ENCODE results near the gene RPS6KA5. TPM values are rescaled to one million over a fixed set of nuclear protein-coding genes. Genes with fewer than 3 reads are reported as not detected.
"Not testable (repeated sequence)": the region's sequence is repeated elsewhere in the genome, so short reads cannot be mapped to it uniquely, and the experiment has no call there.

RPS6KA5 gene
- total and polyA plus RNA-seq, 10 donors, result 1.4 to 17.8 (median 8.5) TPM

DNA sequence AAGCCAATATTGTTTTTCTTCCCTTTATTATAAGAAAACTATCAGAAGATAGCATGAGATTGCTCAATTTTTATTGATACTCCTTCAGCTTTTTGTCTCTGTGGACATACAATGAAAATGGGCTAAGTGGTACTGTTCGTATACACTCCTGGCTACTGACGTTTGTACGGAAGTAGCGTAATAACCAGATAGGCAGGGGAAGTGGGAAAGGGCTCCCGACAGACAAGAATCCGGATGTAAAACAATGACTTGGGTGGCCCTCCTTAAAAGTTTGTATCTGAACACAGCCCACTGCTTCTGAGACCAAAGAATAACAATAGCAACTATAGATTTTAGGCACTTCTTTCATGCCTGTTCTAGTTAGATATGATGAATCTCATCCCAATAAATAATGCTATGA lies 99.6 kb downstream of the RPS6KA5 start:
- TF ChIP-seq, protein P1, sequence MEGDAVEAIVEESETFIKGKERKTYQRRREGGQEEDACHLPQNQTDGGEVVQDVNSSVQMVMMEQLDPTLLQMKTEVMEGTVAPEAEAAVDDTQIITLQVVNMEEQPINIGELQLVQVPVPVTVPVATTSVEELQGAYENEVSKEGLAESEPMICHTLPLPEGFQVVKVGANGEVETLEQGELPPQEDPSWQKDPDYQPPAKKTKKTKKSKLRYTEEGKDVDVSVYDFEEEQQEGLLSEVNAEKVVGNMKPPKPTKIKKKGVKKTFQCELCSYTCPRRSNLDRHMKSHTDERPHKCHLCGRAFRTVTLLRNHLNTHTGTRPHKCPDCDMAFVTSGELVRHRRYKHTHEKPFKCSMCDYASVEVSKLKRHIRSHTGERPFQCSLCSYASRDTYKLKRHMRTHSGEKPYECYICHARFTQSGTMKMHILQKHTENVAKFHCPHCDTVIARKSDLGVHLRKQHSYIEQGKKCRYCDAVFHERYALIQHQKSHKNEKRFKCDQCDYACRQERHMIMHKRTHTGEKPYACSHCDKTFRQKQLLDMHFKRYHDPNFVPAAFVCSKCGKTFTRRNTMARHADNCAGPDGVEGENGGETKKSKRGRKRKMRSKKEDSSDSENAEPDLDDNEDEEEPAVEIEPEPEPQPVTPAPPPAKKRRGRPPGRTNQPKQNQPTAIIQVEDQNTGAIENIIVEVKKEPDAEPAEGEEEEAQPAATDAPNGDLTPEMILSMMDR (IDR thresholded peaks at IDR 0.05 in 8 of 11, conservative IDR thresholded peaks at IDR 0.05 in 3 of 11), result no peak
- TF ChIP-seq POLR2A (IDR thresholded peaks at IDR 0.05), result no peak
- no peak for TF ChIP-seq POLR2AphosphoS5 (IDR thresholded peaks at IDR 0.05)
- H3K27me3 ChIP-seq (replicated peaks in 1 of 7), result no peaks in the 10 kb centered on the region
- peaks cover 2 to 24% (median 21%) of the 10 kb centered on the region in 8 donors for H3K9me3 ChIP-seq
- peaks cover 0 to 18% (median 2%) of the 10 kb centered on the region in 6 donors for H3K36me3 ChIP-seq
- no peaks in the 10 kb centered on the region for H3K4me1 ChIP-seq
- no peak overlapping the region for H3K4me3 ChIP-seq
- WGBS, 5 donors, result 80 to 93% (median 82%) methylated on average over 6 of the region's 6 CpGs
- DNase-seq, result no peak
- no peak overlapping the region for H3K27ac ChIP-seq
- intact Hi-C loops (cut with DNase I; ENCODE audit: low total_unique reads), result no loop called here

DNA sequence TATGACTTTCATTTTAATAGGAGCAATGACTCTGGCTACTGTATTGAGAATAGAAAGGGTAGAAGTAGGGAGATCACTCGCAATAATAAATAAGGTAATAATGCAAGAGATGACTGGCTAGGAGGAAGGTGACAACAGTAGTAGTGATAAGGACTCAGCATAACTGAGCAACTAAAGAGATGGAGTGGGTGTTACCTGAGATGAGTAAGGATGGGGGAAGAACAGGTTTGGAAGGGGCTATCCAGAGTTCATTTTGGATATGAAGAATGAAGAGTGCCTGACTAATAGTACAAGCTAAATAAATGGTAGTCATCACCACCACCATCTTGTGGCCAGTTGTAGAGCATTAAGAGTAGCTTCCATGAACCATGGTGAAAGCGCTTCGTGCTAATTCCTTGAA lies 101.1 kb downstream of the RPS6KA5 start:
- TF ChIP-seq POLR2AphosphoS5 (IDR thresholded peaks at IDR 0.05), result no peak
- no peak for TF ChIP-seq POLR2A (IDR thresholded peaks at IDR 0.05)
- TF ChIP-seq, protein P1 (IDR thresholded peaks at IDR 0.05 in 8 of 11, conservative IDR thresholded peaks at IDR 0.05 in 3 of 11), result no peak
- WGBS, 5 donors, result 93 to 98% (median 96%) methylated on average over 3 of the region's 3 CpGs
- Histone ChIP-seq H3K27ac (no peak overlapping the region), H3K27me3 (replicated peaks in 1 of 7) (no peaks in the 10 kb centered on the region), H3K9me3 (peaks cover 11 to 38% (median 35%) of the 10 kb centered on the region in 8 donors), H3K4me1 (no peaks in the 10 kb centered on the region), H3K36me3 (peaks cover 0 to 22% (median 2%) of the 10 kb centered on the region in 6 donors), H3K4me3 (no peak overlapping the region)
- intact Hi-C loops (cut with DNase I; ENCODE audit: low total_unique reads), result no loop called here
- DNase-seq, result no peak

DNA sequence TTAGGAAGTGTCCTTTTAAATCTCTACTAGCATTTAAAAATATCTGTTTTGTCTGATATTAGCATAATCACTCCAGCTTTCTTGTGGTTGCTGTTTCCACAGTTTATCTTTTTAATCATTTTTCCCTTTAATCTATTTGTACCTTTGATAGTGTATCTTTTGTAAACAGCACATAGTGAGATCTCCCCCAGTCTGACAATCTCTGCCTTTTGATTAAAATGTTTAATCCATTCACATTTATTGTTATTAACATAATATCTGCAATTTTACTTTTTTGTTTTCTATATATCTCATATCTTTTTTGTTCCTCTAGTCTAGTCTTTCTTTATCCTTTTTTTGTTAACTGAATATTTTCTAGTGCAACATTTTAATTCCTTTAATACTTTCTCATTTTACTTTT lies 104.2 kb downstream of the RPS6KA5 start:
- intact Hi-C loops (cut with DNase I; ENCODE audit: low total_unique reads), result no loop called here
- H3K4me3 ChIP-seq, result no peak overlapping the region

DNA sequence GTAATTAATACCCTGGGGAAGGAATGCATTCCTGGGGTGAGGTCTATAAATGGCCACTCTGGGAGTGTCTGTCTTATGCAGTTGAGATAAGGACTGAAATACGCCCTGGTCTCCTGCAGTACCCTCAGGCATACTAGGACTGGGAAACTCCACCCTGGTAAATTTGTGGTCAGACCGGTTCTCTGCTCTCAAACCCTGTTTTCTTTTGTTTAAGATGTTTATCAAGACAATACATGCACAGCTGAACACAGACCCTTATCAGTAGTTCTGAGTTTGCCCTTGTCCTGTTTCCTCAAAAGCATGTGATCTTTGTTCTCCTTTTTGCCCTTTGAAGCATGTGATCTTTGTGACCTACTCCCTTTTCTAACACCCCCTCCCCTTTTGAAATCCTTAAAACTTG lies 106.8 kb downstream of the RPS6KA5 start:
- DNase-seq; H3K27me3 ChIP-seq (replicated peaks in 1 of 7); intact Hi-C loops (cut with DNase I; ENCODE audit: low total_unique reads); H3K4me1 ChIP-seq; H3K4me3 ChIP-seq; H3K27ac ChIP-seq: not testable (repeated sequence)
- Histone ChIP-seq H3K36me3 (peaks cover 0 to 22% (median 2%) of the 10 kb centered on the region in 6 donors), H3K9me3 (peaks cover 11 to 55% (median 49%) of the 10 kb centered on the region in 8 donors)
- 57 to 75% (median 61%) methylated on average over 2 of the region's 2 CpGs for WGBS, 5 donors

More for the DNA sequence above, 104.2 kb downstream of the RPS6KA5 start:
- no peaks in the 10 kb centered on the region for H3K4me1 ChIP-seq
- no peaks in the 10 kb centered on the region for H3K27me3 ChIP-seq (replicated peaks in 1 of 7)
- TF ChIP-seq, protein P1 (IDR thresholded peaks at IDR 0.05 in 8 of 11, conservative IDR thresholded peaks at IDR 0.05 in 3 of 11), result no peak
- TF ChIP-seq POLR2AphosphoS5 (IDR thresholded peaks at IDR 0.05) (no peak), POLR2A (IDR thresholded peaks at IDR 0.05) (no peak)
- H3K27ac ChIP-seq, result no peak overlapping the region
- peaks cover 11 to 55% (median 49%) of the 10 kb centered on the region in 8 donors for H3K9me3 ChIP-seq
- peaks cover 0 to 22% (median 2%) of the 10 kb centered on the region in 6 donors for H3K36me3 ChIP-seq
- DNase-seq, result no peak

DNA sequence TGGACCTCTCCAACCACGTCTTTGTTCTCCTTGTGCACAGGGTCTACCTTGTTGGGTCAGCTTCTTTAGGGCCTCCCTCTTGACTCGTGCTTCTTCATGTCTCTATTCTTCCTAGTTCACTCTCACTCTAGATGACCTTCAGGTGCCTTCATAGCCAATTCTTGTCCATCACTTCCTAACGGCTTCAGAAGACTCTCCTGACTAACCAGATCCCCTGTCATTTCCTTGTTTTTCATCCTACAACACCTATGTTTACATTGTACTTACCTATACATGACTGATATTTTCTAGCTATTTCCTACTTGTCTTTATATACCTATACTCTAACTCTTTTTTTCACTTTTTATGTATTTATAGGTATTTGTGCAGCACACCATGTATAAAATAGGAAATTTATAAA lies 117.1 kb downstream of the RPS6KA5 start:
- TF ChIP-seq, protein P1 (IDR thresholded peaks at IDR 0.05 in 8 of 11, conservative IDR thresholded peaks at IDR 0.05 in 3 of 11), result no peak
- TF ChIP-seq POLR2A (IDR thresholded peaks at IDR 0.05), result no peak
- TF ChIP-seq POLR2AphosphoS5 (IDR thresholded peaks at IDR 0.05), result no peak
- Histone ChIP-seq H3K4me1 (no peaks in the 10 kb centered on the region), H3K36me3 (peaks cover 2 to 58% (median 24%) of the 10 kb centered on the region in 6 donors), H3K9me3 (peaks cover 0 to 28% (median 23%) of the 10 kb centered on the region in 8 donors), H3K4me3 (no peak overlapping the region), H3K27me3 (replicated peaks in 1 of 7) (no peaks in the 10 kb centered on the region), H3K27ac (no peak overlapping the region)
- intact Hi-C loops (cut with DNase I; ENCODE audit: low total_unique reads), result no loop called here
- no peak for DNase-seq
- WGBS, 5 donors, result 90 to 99% (median 95%) methylated on average over 3 of the region's 3 CpGs
